Naive thymus-derived CD4-positive, alpha-beta T cell (primary cell): Measurements from ENCODE around the gene HERC3. TPM values are rescaled to one million over a fixed set of nuclear protein-coding genes. Genes with fewer than 3 reads are reported as not detected.
A peak's percentile ranks its signal among the peaks of the same experiment; 100 is the strongest.

ENCODE experiments used
- ATAC-seq: fragments of 150-1000 bp; cut with Tn5 transposase; 2 replicates; pipeline ENCODE4 v1.10.0; 2021; ENCODE audit warnings: mild to moderate bottlenecking, moderate library complexity
- CTCF ChIA-PET: fragments of 350-600 bp; sonication (Branson Sonifier 250); formaldehyde crosslinking; loops from one replicate; lab custom pipeline; 2021; ENCODE audit warnings: antibody characterized with exemption; lab: Charles Lee
- POLR2A ChIA-PET: fragments of 350-600 bp; sonication (Branson Sonifier 250); formaldehyde crosslinking; loops from one replicate; lab custom pipeline; 2021; ENCODE audit warnings: antibody characterized with exemption, inconsistent platforms; lab: Charles Lee
- DNase-seq, 9 donors: peaks; one replicate each; pipeline versions ENCODE4 v3.0.0 to v3.0.0-alpha.2; 2020 to 2022; ENCODE audit warnings: mixed read lengths in 1 of 9
- H3K27ac ChIP-seq: one replicate; pipeline ENCODE4 v1.7.0; 2013; ENCODE audit warnings: mild to moderate bottlenecking, low read depth, low read length, moderate library complexity
- H3K27me3 ChIP-seq, 2 donors: one replicate each; pipeline ENCODE4 v1.7.0; 2013; ENCODE audit warnings: low read length in 2 of 2, mild to moderate bottlenecking in 2 of 2, moderate library complexity in 2 of 2; ENCODE audit not compliant: control insufficient read depth in 2 of 2, insufficient read depth in 2 of 2
- H3K36me3 ChIP-seq, 3 experiments: 1 replicate in 2 of 3; 2 replicates in 1 of 3; pipeline ENCODE4 v1.7.0; 2013; ENCODE audit warnings: low read length in 3 of 3, mild to moderate bottlenecking in 3 of 3, moderate library complexity in 1 of 3; ENCODE audit not compliant: insufficient read depth in 3 of 3, control insufficient read depth in 2 of 3
- H3K4me1 ChIP-seq, 2 donors: one replicate each; pipeline ENCODE4 v1.7.0; 2013; ENCODE audit warnings: low read length in 2 of 2, mild to moderate bottlenecking in 2 of 2, moderate library complexity in 1 of 2; ENCODE audit not compliant: control insufficient read depth in 2 of 2, insufficient read depth in 2 of 2
- H3K4me3 ChIP-seq: 2 replicates; pipeline ENCODE4 v1.7.0; 2013; ENCODE audit warnings: mild to moderate bottlenecking, low read length
- H3K9me3 ChIP-seq, 3 experiments: 1 replicate in 2 of 3; 2 replicates in 1 of 3; pipeline ENCODE4 v1.7.0; 2013; ENCODE audit warnings: low read length in 3 of 3; ENCODE audit not compliant: control insufficient read depth in 2 of 3
- H3K27ac Mint-ChIP-seq, 9 donors: one replicate each; pipeline ENCODE4 v1.8.0; 2020 to 2022; ENCODE audit warnings: mixed read lengths in 9 of 9, mild to moderate bottlenecking in 8 of 9, moderate library complexity in 5 of 9, inconsistent platforms in 2 of 9
- H3K27me3 Mint-ChIP-seq, 5 donors: one replicate each; pipeline ENCODE4 v1.8.0; 2021 to 2022; ENCODE audit warnings: mixed read lengths in 5 of 5, mild to moderate bottlenecking in 1 of 5
- H3K36me3 Mint-ChIP-seq, 5 donors: one replicate each; pipeline ENCODE4 v1.8.0; 2020 to 2022; ENCODE audit warnings: mixed read lengths in 5 of 5, mild to moderate bottlenecking in 3 of 5, inconsistent platforms in 1 of 5
- H3K4me1 Mint-ChIP-seq, 7 donors: one replicate each; pipeline ENCODE4 v1.8.0; 2020 to 2022; ENCODE audit warnings: mixed read lengths in 7 of 7, mild to moderate bottlenecking in 3 of 7, inconsistent platforms in 1 of 7
- H3K4me3 Mint-ChIP-seq, 10 donors: one replicate each; pipeline ENCODE4 v1.8.0; 2020 to 2022; ENCODE audit warnings: mild to moderate bottlenecking in 10 of 10, mixed read lengths in 10 of 10, moderate library complexity in 6 of 10, inconsistent platforms in 2 of 10
- H3K9me3 Mint-ChIP-seq, 11 donors: one replicate each; pipeline ENCODE4 v1.8.0; 2020 to 2022; ENCODE audit warnings: mixed read lengths in 11 of 11, mild to moderate bottlenecking in 4 of 11, inconsistent platforms in 1 of 11, moderate library complexity in 1 of 11
- intact Hi-C, 2 donors: fragments of 100-400 bp; cut with micrococcal nuclease; formaldehyde crosslinking; loops; one replicate each; pipeline ENCODE4 v1.15.1; 2023
- polyA plus RNA-seq, 2 donors: library from polyadenylated mRNA; unstranded; fragments of 300-500 nt; fragmentation: Illumina TruSeq; gene quantifications; one replicate each; pipeline ENCODE4 v1.2.3, GENCODE V29; 2021
- total RNA-seq, 6 experiments: library from RNA in 5 of 6; stranded (reverse) in 5 of 6; gene quantifications; 1 replicate in 5 of 6; 2 replicates in 1 of 6; pipeline ENCODE4 v1.2.3 and lab custom pipeline; 2021 to 2026

HERC3 gene
- total and polyA plus RNA-seq, 7 experiments from 2014 or later = 38.1 to 130 (median 101) TPM

GRCh38 chr4:88645994-88646393, 53.7 kb downstream of the HERC3 start:
- DNase-seq = no peak
- peaks cover 0 to 20% (median 4%) of the 10 kb centered on the region in 5 donors for H3K36me3 Mint-ChIP-seq
- peak overlapping the region in 7 of 9 donors; percentile 6 to 64 (median 51) for H3K27ac Mint-ChIP-seq
- no peaks in the 10 kb centered on the region for H3K27me3 Mint-ChIP-seq
- no peaks in the 10 kb centered on the region for H3K27me3 ChIP-seq
- H3K9me3 ChIP-seq = no peaks in the 10 kb centered on the region
- CTCF ChIA-PET = interaction anchor here (1.3 kb wide), 1 partner anchor 107 kb away, joined by 5 read pairs; no protein-coding TSS in a partner anchor
- H3K9me3 Mint-ChIP-seq = peaks cover 0 to 14% (median 3%) of the 10 kb centered on the region in 11 donors
- intact Hi-C loops = no loop called here
- H3K4me1 ChIP-seq = peaks cover 0 to 26% of the 10 kb centered on the region in 2 donors
- H3K4me1 Mint-ChIP-seq = peaks cover 11 to 83% (median 74%) of the 10 kb centered on the region in 7 donors
- H3K4me3 Mint-ChIP-seq = peak overlapping the region in 5 of 10 donors; percentile 0 to 45 (median 13)
- peaks cover 0 to 3% (median 0%) of the 10 kb centered on the region in 3 experiments for H3K36me3 ChIP-seq
- POLR2A ChIA-PET = interaction anchor here (0.7 to 1.0 kb wide), 2 partner anchors 38 to 46 kb away, joined by 4 read pairs; no protein-coding TSS in a partner anchor
- no peak for ATAC-seq
- H3K4me3 ChIP-seq = no peak overlapping the region
- H3K27ac ChIP-seq = no peak overlapping the region

- CTCF ChIA-PET = interaction anchor here (1.3 kb wide), 1 partner anchor 107 kb away, joined by 5 read pairs; no protein-coding TSS in a partner anchor
- ATAC-seq (no peak), DNase-seq (no peak)
- POLR2A ChIA-PET = interaction anchor here (0.7 to 1.0 kb wide), 2 partner anchors 37 to 47 kb away, joined by 4 read pairs; no protein-coding TSS in a partner anchor
- peaks cover 0 to 14% (median 3%) of the 10 kb centered on the region in 11 donors for H3K9me3 Mint-ChIP-seq
- H3K27ac Mint-ChIP-seq = peak overlapping the region in 8 of 9 donors; percentile 6 to 83 (median 54)
- peak overlapping the region in 5 of 10 donors; percentile 5 to 45 (median 14) for H3K4me3 Mint-ChIP-seq
- intact Hi-C loops = no loop called here
- H3K4me1 Mint-ChIP-seq = peaks cover 11 to 81% (median 69%) of the 10 kb centered on the region in 7 donors
- no peaks in the 10 kb centered on the region for H3K27me3 Mint-ChIP-seq
- Histone ChIP-seq H3K27ac (no peak overlapping the region), H3K4me1 (peaks cover 0 to 26% of the 10 kb centered on the region in 2 donors), H3K36me3 (peaks cover 0 to 3% (median 0%) of the 10 kb centered on the region in 3 experiments), H3K4me3 (no peak overlapping the region), H3K27me3 (no peaks in the 10 kb centered on the region), H3K9me3 (no peaks in the 10 kb centered on the region)
- peaks cover 0 to 16% (median 4%) of the 10 kb centered on the region in 5 donors for H3K36me3 Mint-ChIP-seq
Measured at GRCh38 chr4:88646528-88647280, 54.4 kb downstream of the HERC3 start.

- H3K4me1 Mint-ChIP-seq = peaks cover 17 to 90% (median 83%) of the 10 kb centered on the region in 7 donors
- peaks cover 8 to 26% (median 17%) of the 10 kb centered on the region in 5 donors for H3K36me3 Mint-ChIP-seq
- no peaks in the 10 kb centered on the region for H3K9me3 ChIP-seq
- no peaks in the 10 kb centered on the region for H3K9me3 Mint-ChIP-seq
- peaks cover 0 to 24% (median 3%) of the 10 kb centered on the region in 3 experiments for H3K36me3 ChIP-seq
- intact Hi-C loops = loop anchor here in 1 of 2 donors (1.0 kb wide), 1 partner anchor 8 kb away; no protein-coding TSS in a partner anchor
- peaks cover 0 to 26% of the 10 kb centered on the region in 2 donors for H3K4me1 ChIP-seq
- CTCF ChIA-PET = interaction anchor here (0.6 to 0.8 kb wide), 2 partner anchors 10 to 110 kb away, joined by 3 read pairs; no protein-coding TSS in a partner anchor
- no peak overlapping the region for H3K4me3 ChIP-seq
- peak overlapping the region in 2 of 10 donors; percentile 0 to 6 for H3K4me3 Mint-ChIP-seq
- no peak overlapping the region for H3K27ac ChIP-seq
- no peaks in the 10 kb centered on the region for H3K27me3 Mint-ChIP-seq
- POLR2A ChIA-PET = interaction anchor here (1.1 to 1.9 kb wide), 2 partner anchors 36 to 61 kb away, joined by 4 to 5 read pairs; no protein-coding TSS in a partner anchor
- peak overlapping the region in 8 of 9 donors; percentile 22 to 87 (median 60) for H3K27ac Mint-ChIP-seq
- ATAC-seq (no peak), DNase-seq (no peak)
- no peaks in the 10 kb centered on the region for H3K27me3 ChIP-seq
Measured at GRCh38 chr4:88649716-88650115, 57.4 kb downstream of the HERC3 start.

- Histone ChIP-seq H3K36me3 (peaks cover 0 to 49% (median 7%) of the 10 kb centered on the region in 3 experiments), H3K9me3 (no peaks in the 10 kb centered on the region), H3K4me3 (no peak overlapping the region), H3K27me3 (no peaks in the 10 kb centered on the region), H3K4me1 (no peaks in the 10 kb centered on the region), H3K27ac (peak overlapping the region; percentile 16)
- H3K36me3 Mint-ChIP-seq = peaks cover 27 to 48% (median 39%) of the 10 kb centered on the region in 5 donors
- no peaks in the 10 kb centered on the region for H3K27me3 Mint-ChIP-seq
- POLR2A ChIA-PET = no interaction called here
- ATAC-seq (no peak), DNase-seq (no peak)
- H3K9me3 Mint-ChIP-seq = no peaks in the 10 kb centered on the region
- peak overlapping the region in 1 of 10 donors; percentile 36 for H3K4me3 Mint-ChIP-seq
- intact Hi-C loops = no loop called here
- peaks cover 12 to 77% (median 62%) of the 10 kb centered on the region in 7 donors for H3K4me1 Mint-ChIP-seq
- peak overlapping the region in 8 of 9 donors; percentile 53 to 87 (median 76) for H3K27ac Mint-ChIP-seq
- CTCF ChIA-PET = no interaction called here
Measured at GRCh38 chr4:88653371-88653946, 61.2 kb downstream of the HERC3 start.

- H3K9me3 ChIP-seq = no peaks in the 10 kb centered on the region
- Mint-ChIP-seq H3K4me1 (peaks cover 11 to 70% (median 52%) of the 10 kb centered on the region in 7 donors), H3K9me3 (peaks cover 0 to 1% (median 0%) of the 10 kb centered on the region in 11 donors), H3K36me3 (peaks cover 27 to 47% (median 38%) of the 10 kb centered on the region in 5 donors), H3K27ac (peak overlapping the region in 8 of 9 donors; percentile 18 to 74 (median 60)), H3K4me3 (no peak overlapping the region), H3K27me3 (no peaks in the 10 kb centered on the region)
- H3K27me3 ChIP-seq = no peaks in the 10 kb centered on the region
- H3K36me3 ChIP-seq = peaks cover 0 to 49% (median 7%) of the 10 kb centered on the region in 3 experiments
- CTCF ChIA-PET = interaction anchor here (1.1 kb wide), 2 partner anchors 8 to 116 kb away, joined by 3 to 4 read pairs; no protein-coding TSS in a partner anchor
- DNase-seq (no peak), ATAC-seq (peak; percentile 31)
- H3K4me3 ChIP-seq = no peak overlapping the region
- intact Hi-C loops = loop anchor here in 1 of 2 donors (5.0 kb wide), 1 partner anchor 43 kb away; no protein-coding TSS in a partner anchor
- H3K4me1 ChIP-seq = no peaks in the 10 kb centered on the region
- H3K27ac ChIP-seq = no peak overlapping the region
- POLR2A ChIA-PET = interaction anchor here (0.6 kb wide), 1 partner anchor 78 kb away, joined by 11 read pairs; no protein-coding TSS in a partner anchor
Measured at GRCh38 chr4:88655226-88655625, 62.9 kb downstream of the HERC3 start.
